H1 (cell line): ENCODE measurements around the gene FAM170B. TPM values are rescaled to one million over a fixed set of nuclear protein-coding genes. Genes with fewer than 3 reads are reported as not detected.

Source experiments
- CTCF ChIA-PET: fragments of 300-600 bp; sonication (Branson Sonifier 250); formaldehyde crosslinking; loops from one replicate; lab custom pipeline; 2021; ENCODE audit not compliant: partially characterized antibody; lab: Charles Lee
- POLR2A ChIA-PET: fragments of 300-600 bp; sonication (Branson Sonifier 250); formaldehyde crosslinking; loops from one replicate; lab custom pipeline; 2021; ENCODE audit warnings: inconsistent platforms; ENCODE audit not compliant: partially characterized antibody; lab: Charles Lee
- DNase-seq, 2 experiments: peaks; one replicate each; pipeline versions ENCODE4 v3.0.0 to v3.0.0-alpha.2; 2010 to 2022; ENCODE audit warnings: low spot score in 2 of 2, low read depth in 1 of 2, mixed read lengths in 1 of 2
- FAIRE-seq: peaks from 2 replicates; lab custom pipeline; 2011; peaks lifted over from hg19 to GRCh38; lab: Jason Lieb, UNC
- H2AFZ ChIP-seq: 2 replicates; pipeline ENCODE4 v1.8.1; 2012; ENCODE audit warnings: low read length, inconsistent platforms
- H2AK5ac ChIP-seq: 2 replicates; pipeline ENCODE4 v1.6.1; 2013; ENCODE audit warnings: low read depth, low read length
- H2BK120ac ChIP-seq: replicated peaks from 2 replicates; pipeline ENCODE3; 2013; ENCODE audit warnings: low read depth, low read length, inconsistent platforms
- H2BK12ac ChIP-seq: 2 replicates; pipeline ENCODE4 v1.6.1; 2013; ENCODE audit warnings: low read depth, low read length
- H2BK15ac ChIP-seq: 2 replicates; pipeline ENCODE4 v1.6.1; 2013; ENCODE audit warnings: low read length
- H2BK20ac ChIP-seq: 2 replicates; pipeline ENCODE4 v1.6.1; 2013; ENCODE audit warnings: low read length
- H2BK5ac ChIP-seq: 2 replicates; pipeline ENCODE4 v1.6.1; 2013; ENCODE audit warnings: low read depth, low read length
- H3K14ac ChIP-seq: 2 replicates; pipeline ENCODE4 v1.6.1; 2013; ENCODE audit warnings: inconsistent platforms; ENCODE audit not compliant: insufficient read length
- H3K18ac ChIP-seq: 2 replicates; pipeline ENCODE4 v1.6.1; 2013; ENCODE audit warnings: low read length; ENCODE audit errors: extremely low read depth
- H3K23ac ChIP-seq: 2 replicates; pipeline ENCODE4 v1.6.1; 2013; ENCODE audit warnings: inconsistent platforms; ENCODE audit not compliant: insufficient read length
- H3K23me2 ChIP-seq: 2 replicates; pipeline ENCODE4 v1.6.1; 2013; ENCODE audit warnings: low read depth, low read length
- H3K27ac ChIP-seq: 2 replicates; pipeline ENCODE4 v1.6.1; 2011; ENCODE audit warnings: low read depth, low read length, inconsistent platforms
- H3K27me3 ChIP-seq, 4 experiments: replicated peaks in 1 of 4; 1 replicate in 1 of 4; 2 replicates in 3 of 4; pipeline versions ENCODE4 v1.6.1 to v1.8.1; 2011 to 2013; ENCODE audit warnings: low read length in 3 of 4, mild to moderate bottlenecking in 3 of 4, inconsistent platforms in 2 of 4, mixed read lengths in 2 of 4, moderate library complexity in 1 of 4; ENCODE audit not compliant: control insufficient read depth in 3 of 4, insufficient read depth in 3 of 4; ENCODE audit errors: extremely low read depth in 1 of 4
- H3K36me3 ChIP-seq, 4 experiments: 2 replicates each; pipeline versions ENCODE4 v1.6.1 to v1.8.1; 2011 to 2013; ENCODE audit warnings: mild to moderate bottlenecking in 4 of 4, low read length in 3 of 4, moderate library complexity in 2 of 4, control low read depth in 1 of 4, inconsistent platforms in 1 of 4; ENCODE audit not compliant: insufficient read depth in 4 of 4, control insufficient read depth in 2 of 4
- H3K4ac ChIP-seq: replicated peaks from 2 replicates; pipeline ENCODE3; 2013; ENCODE audit warnings: low read length, low read depth, mixed read lengths, inconsistent platforms; ENCODE audit not compliant: insufficient read length
- H3K4me1 ChIP-seq, 4 experiments: replicated peaks in 1 of 4; 1 replicate in 1 of 4; 2 replicates in 3 of 4; pipeline versions ENCODE4 v1.6.1 to v1.8.1; 2011 to 2013; ENCODE audit warnings: low read length in 3 of 4, inconsistent platforms in 2 of 4, mixed read lengths in 1 of 4; ENCODE audit not compliant: insufficient read depth in 4 of 4, control insufficient read depth in 3 of 4
- H3K4me2 ChIP-seq, 2 experiments: 2 replicates each; pipeline versions ENCODE4 v1.6.1 to v1.8.1; 2011 to 2013; ENCODE audit warnings: low read depth in 2 of 2, low read length in 2 of 2, control low read depth in 1 of 2, inconsistent platforms in 1 of 2, mild to moderate bottlenecking in 1 of 2; ENCODE audit not compliant: insufficient read depth in 1 of 2
- H3K4me3 ChIP-seq, 4 experiments: fragments of 200-600, 300-600 bp in 1 of 4; sonication (generic), shearing (Covaris generic), sonication (Bioruptor Twin) in 1 of 4; 2 replicates each; pipeline versions ENCODE4 v1.5.1 to v1.8.1; 2011 to 2016; ENCODE audit warnings: low read length in 4 of 4, low read depth in 3 of 4, control low read depth in 2 of 4, inconsistent platforms in 2 of 4, mild to moderate bottlenecking in 2 of 4, mixed read lengths in 1 of 4, moderate library complexity in 1 of 4; ENCODE audit not compliant: insufficient read depth in 2 of 4; ENCODE audit errors: extremely low read depth in 1 of 4
- H3K56ac ChIP-seq: replicated peaks from 2 replicates; pipeline ENCODE3; 2013; ENCODE audit warnings: low read depth, mild to moderate bottlenecking, mixed read lengths, low read length, inconsistent platforms; ENCODE audit not compliant: insufficient read length
- H3K79me1 ChIP-seq: 2 replicates; pipeline ENCODE4 v1.6.1; 2013; ENCODE audit warnings: low read depth, low read length, control low read depth
- H3K79me2 ChIP-seq, 2 experiments: 2 replicates each; pipeline versions ENCODE4 v1.6.1 to v1.8.1; 2012 to 2013; ENCODE audit warnings: low read length in 2 of 2, mild to moderate bottlenecking in 2 of 2, inconsistent platforms in 1 of 2; ENCODE audit not compliant: insufficient read depth in 2 of 2, control insufficient read depth in 1 of 2
- H3K9ac ChIP-seq, 4 experiments: replicated peaks in 1 of 4; 1 replicate in 1 of 4; 2 replicates in 3 of 4; pipeline versions ENCODE4 v1.6.1 to v1.8.1; 2011 to 2013; ENCODE audit warnings: low read depth in 3 of 4, low read length in 3 of 4, control low read depth in 2 of 4, mild to moderate bottlenecking in 2 of 4, moderate library complexity in 2 of 4, inconsistent platforms in 1 of 4; ENCODE audit errors: extremely low read depth in 1 of 4
- H3K9me3 ChIP-seq, 2 experiments: 2 replicates each; pipeline versions ENCODE4 v1.6.1 to v1.8.1; 2012 to 2013; ENCODE audit warnings: mild to moderate bottlenecking in 2 of 2, moderate library complexity in 2 of 2, control low read depth in 1 of 2, inconsistent platforms in 1 of 2, low read depth in 1 of 2, low read length in 1 of 2, mixed read lengths in 1 of 2; ENCODE audit not compliant: insufficient read depth in 2 of 2
- H4K20me1 ChIP-seq, 2 experiments: replicated peaks in 1 of 2; 2 replicates each; pipeline versions ENCODE3 to v1.8.1; 2011 to 2013; ENCODE audit warnings: inconsistent platforms in 2 of 2, low read length in 2 of 2, mild to moderate bottlenecking in 1 of 2; ENCODE audit not compliant: insufficient read depth in 2 of 2, control insufficient read depth in 1 of 2
- H4K5ac ChIP-seq: 2 replicates; pipeline ENCODE4 v1.6.1; 2013; ENCODE audit warnings: low read length, low read depth, mixed read lengths, inconsistent platforms; ENCODE audit not compliant: insufficient read length
- H4K8ac ChIP-seq: 2 replicates; pipeline ENCODE4 v1.8.0; 2013; ENCODE audit warnings: mild to moderate bottlenecking, moderate library complexity, low read length, inconsistent platforms; ENCODE audit not compliant: insufficient read depth; ENCODE audit errors: extremely low read depth
- H4K91ac ChIP-seq: replicated peaks from 2 replicates; pipeline ENCODE3; 2013; ENCODE audit warnings: low read length, mixed read lengths, inconsistent platforms; ENCODE audit not compliant: insufficient read length
- CTBP2 ChIP-seq: IDR thresholded peaks from 2 replicates; pipeline ENCODE4 v1.7.0; 2011; ENCODE audit warnings: borderline replicate concordance, mild to moderate bottlenecking, moderate library complexity, mixed read lengths, low read length; ENCODE audit not compliant: insufficient read depth, insufficient read length
- HDAC2 ChIP-seq, 2 experiments: fragments of 300-600 bp in 1 of 2; sonication (generic) in 1 of 2; IDR thresholded peaks; 2 replicates each; pipeline ENCODE4 v1.6.1; 2011 to 2012; ENCODE audit warnings: low read depth in 2 of 2, low read length in 2 of 2, mild to moderate bottlenecking in 2 of 2, moderate library complexity in 2 of 2, borderline replicate concordance in 1 of 2, inconsistent platforms in 1 of 2
- KDM4A ChIP-seq: IDR thresholded peaks from one replicate; pipeline ENCODE4 v1.7.1; 2012; ENCODE audit warnings: low read depth, mild to moderate bottlenecking, moderate library complexity, low read length, inconsistent platforms; ENCODE audit not compliant: severe bottlenecking
- NANOG ChIP-seq: IDR thresholded peaks from 2 replicates; pipeline ENCODE4 v1.6.1; 2011; ENCODE audit warnings: low read length, low read depth, mild to moderate bottlenecking, inconsistent platforms; ENCODE audit not compliant: insufficient read depth, poor library complexity, severe bottlenecking
- RBBP5 ChIP-seq: IDR thresholded peaks from 2 replicates; pipeline ENCODE4 v1.7.1; 2012; ENCODE audit warnings: low read depth, mild to moderate bottlenecking, inconsistent platforms, low read length, moderate library complexity, borderline replicate concordance
- SRF ChIP-seq: IDR thresholded peaks from 2 replicates; pipeline ENCODE4 v1.6.1; 2011; ENCODE audit warnings: mild to moderate bottlenecking, low read depth, low read length, moderate library complexity
- SUZ12 ChIP-seq: fragments of 200-600 bp; sonication (generic); IDR thresholded peaks from 2 replicates; pipeline ENCODE4 v1.6.1; 2012; ENCODE audit warnings: mild to moderate bottlenecking, inconsistent platforms, low read length, moderate library complexity, mixed read lengths
- TEAD4 ChIP-seq: IDR thresholded peaks from 2 replicates; pipeline ENCODE4 v1.6.1; 2012; ENCODE audit warnings: low read depth, low read length, inconsistent platforms, mixed read lengths
- WGBS, 2 experiments: shearing (Covaris generic) in 1 of 2; methylation state at CpG; one replicate each; pipeline versions ENCODE4 v1.1.6 to v1.1.7; 2013 to 2015; ENCODE audit warnings: low lambda C conversion rate in 2 of 2, mixed read lengths in 2 of 2, inconsistent platforms in 1 of 2, low coverage in 1 of 2, missing lambda C conversion rate in 1 of 2; ENCODE audit not compliant: insufficient replicate concordance in 2 of 2, insufficient coverage in 1 of 2, insufficient read length in 1 of 2; ENCODE audit errors: extremely low coverage in 1 of 2, missing lambda C conversion rate in 1 of 2; 5-methylcytosine and 5-hydroxymethylcytosine counted together
- polyA plus RNA-seq, 7 experiments: library from polyadenylated mRNA; depleted of rRNA in 3 of 7; stranded (reverse) in 5 of 7; unstranded in 2 of 7; fragments of >200 nt in 5 of 7; fragments of 200-250 nt in 2 of 7; gene quantifications; 1 replicate in 5 of 7; 2 replicates in 1 of 7; 4 replicates in 1 of 7; pipeline versions ENCODE4 v1.2.1 to v1.2.3, GENCODE V29; 2011 to 2013; ENCODE audit warnings: missing spikeins in 2 of 7, mixed read lengths in 2 of 7
- total RNA-seq: library from RNA; stranded (reverse); fragmentation: NEBNext Ultra II Directional; extraction: Animal tissue kit (Norgen Biotek cat#: 25700); gene quantifications from 2 replicates; pipeline ENCODE4 v1.2.1, GENCODE V29; 2021
- TF ChIP-seq, protein P1 (sequence below): IDR thresholded peaks from 2 replicates; pipeline ENCODE4 v1.6.1; 2012; ENCODE audit warnings: inconsistent platforms

FAM170B gene
- total and polyA plus RNA-seq, 2 of the 8 experiments (the other 6 are each of a cell fraction or from before 2014, with no cell fraction given): not detected

DNA sequence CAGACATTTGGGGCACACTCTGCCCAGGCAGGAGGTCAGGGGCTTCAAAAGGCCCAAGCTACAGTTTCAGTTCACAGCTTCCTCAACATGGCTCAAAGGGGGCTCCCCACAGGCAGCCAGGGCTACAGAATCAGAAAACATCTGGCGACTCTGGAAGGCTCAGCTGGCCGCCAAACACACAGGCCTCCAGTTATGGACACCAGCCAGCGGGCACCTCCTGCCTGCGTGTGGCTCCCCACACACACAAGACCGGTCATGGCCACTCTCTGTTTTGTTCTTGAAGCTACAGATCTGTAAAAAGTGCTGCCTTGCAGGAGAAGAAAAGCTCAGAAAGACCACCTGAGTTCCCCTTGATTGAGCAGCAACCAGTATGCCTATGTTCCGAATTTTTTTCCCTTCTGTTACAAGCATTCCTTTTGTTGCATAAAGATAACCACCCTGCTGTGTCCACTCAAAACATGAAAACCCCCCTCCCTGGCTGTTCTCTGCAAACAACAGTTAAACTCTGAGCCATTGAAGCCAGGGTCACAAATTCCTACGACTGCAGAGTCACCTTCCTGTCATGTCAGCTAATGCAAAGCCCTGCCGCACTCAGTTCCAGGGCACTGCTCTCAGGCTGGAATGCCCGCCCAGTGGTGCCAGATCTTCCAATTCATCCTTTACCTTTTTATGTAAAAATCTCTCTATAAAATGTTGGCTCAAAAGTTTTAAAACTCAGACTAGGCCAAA lies 52.1 kb downstream of the FAM170B start:
- Histone ChIP-seq H4K8ac (no peak overlapping the region), H3K18ac (peak overlapping the region; percentile 43; the same call in 1 of the 2 replicates), H3K4me2 (peak overlapping the region; percentile 34 to 37; a peak in 3 of 4 replicates), H3K27ac (no peak overlapping the region), H4K5ac (no peak overlapping the region), H3K23me2 (no peaks in the 10 kb centered on the region), H2BK15ac (peak overlapping the region; percentile 61; the same call in 1 of the 2 replicates), H3K4ac (no peak overlapping the region), H3K4me3 (no peak overlapping the region; a peak in 1 of 8 replicates), H3K9ac (no peak overlapping the region; a peak in 1 of 7 replicates), H4K91ac (no peak overlapping the region), H3K56ac (no peak overlapping the region), H3K79me1 (no peaks in the 10 kb centered on the region), H3K14ac (no peak overlapping the region), H3K23ac (no peak overlapping the region), H2BK5ac (peak overlapping the region; percentile 41; the same call in 1 of the 2 replicates), H3K9me3 (peaks cover 0 to 5% of the 10 kb centered on the region in 2 experiments; a peak in 1 of 4 replicates), H2AK5ac (peak overlapping the region; percentile 95; the same call in 1 of the 2 replicates), H3K4me1 (peaks cover 2 to 13% (median 3%) of the 10 kb centered on the region in 4 experiments), H2AFZ (no peak overlapping the region), H2BK120ac (no peak overlapping the region), H2BK20ac (no peak overlapping the region), H2BK12ac (peak overlapping the region; percentile 85; the same call in 1 of the 2 replicates), H3K27me3 (no peaks in the 10 kb centered on the region; a peak in 3 of 7 replicates), H3K79me2 (no peaks in the 10 kb centered on the region), H4K20me1 (no peaks in the 10 kb centered on the region), H3K36me3 (no peaks in the 10 kb centered on the region)
- ChIA-PET POLR2A (no interaction called here), CTCF (interaction anchor here (0.6 to 3.1 kb wide), 5 partner anchors 38 to 735 kb away, joined by 3 to 12 read pairs (median 3); no protein-coding TSS in a partner anchor)
- DNase-seq (peak in 1 of 2 experiments; percentile 50), FAIRE-seq (no peak)
- WGBS, 2 experiments: 56% methylated on average over 9 of the region's 9 CpGs; no CpG with 5 or more reads in 1 of the 2 experiments
- TF ChIP-seq SRF (no peak), KDM4A (peak; percentile 27), TEAD4 (0 out of 2 replicates have a peak, but pooled peaks have one; percentile 2), RBBP5 (0 out of 2 replicates have a peak, but pooled peaks have one; percentile 34), NANOG (peak; percentile 42), CTBP2 (peak; percentile 63), SUZ12 (no peak), HDAC2 (IDR thresholded peaks at IDR 0.05; ENCODE audit: borderline replicate concordance in 1 of 2, low read depth in 2 of 2, low read length in 2 of 2) (0 out of 4 replicates have a peak, but pooled peaks of 1 of the 2 experiments have one; percentile 40)
- TF ChIP-seq, protein P1, sequence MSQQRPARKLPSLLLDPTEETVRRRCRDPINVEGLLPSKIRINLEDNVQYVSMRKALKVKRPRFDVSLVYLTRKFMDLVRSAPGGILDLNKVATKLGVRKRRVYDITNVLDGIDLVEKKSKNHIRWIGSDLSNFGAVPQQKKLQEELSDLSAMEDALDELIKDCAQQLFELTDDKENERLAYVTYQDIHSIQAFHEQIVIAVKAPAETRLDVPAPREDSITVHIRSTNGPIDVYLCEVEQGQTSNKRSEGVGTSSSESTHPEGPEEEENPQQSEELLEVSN: 0 out of 2 replicates have a peak, but pooled peaks have one; percentile 47
